Muscle of leg (tissue), 11 donors: ENCODE results near the gene COL25A1. TPM values are rescaled to one million over a fixed set of nuclear protein-coding genes. Genes with fewer than 3 reads are reported as not detected.

Experiments
- DNase-seq: peaks from one replicate; pipeline ENCODE4 v3.0.0; 2013
- H3K27ac ChIP-seq: one replicate; pipeline ENCODE4 v1.5.1; 2013; ENCODE audit warnings: mild to moderate bottlenecking, low read length, control low read depth
- H3K27me3 ChIP-seq: one replicate; pipeline ENCODE4 v1.6.1; 2013; ENCODE audit warnings: low read length; ENCODE audit not compliant: control insufficient read depth, insufficient read depth
- H3K36me3 ChIP-seq: one replicate; pipeline ENCODE4 v1.6.1; 2013; ENCODE audit warnings: low read length; ENCODE audit not compliant: control insufficient read depth, insufficient read depth
- H3K4me1 ChIP-seq: one replicate; pipeline ENCODE4 v1.6.1; 2013; ENCODE audit warnings: low read length; ENCODE audit not compliant: control insufficient read depth, insufficient read depth
- H3K4me3 ChIP-seq: one replicate; pipeline ENCODE4 v1.5.1; 2013; ENCODE audit warnings: low read length, control low read depth
- H3K9me3 ChIP-seq: replicated peaks from 2 replicates; pipeline ENCODE4 v1.6.1; 2013; ENCODE audit warnings: low read depth, low read length; ENCODE audit not compliant: control insufficient read depth
- whole genome bisulfite sequencing: methylation state at CpG from one replicate; pipeline ENCODE4 v1.1.5; 2013; ENCODE audit warnings: missing lambda C conversion rate; ENCODE audit not compliant: insufficient coverage; 5-methylcytosine and 5-hydroxymethylcytosine counted together
- polyA plus RNA-seq, 8 donors: library from polyadenylated mRNA; unstranded; fragments of 120-200 nt; gene quantifications; one replicate each; pipeline versions ENCODE4 v1.2.1 to v1.2.3, GENCODE V29; 2013; ENCODE audit warnings: inconsistent platforms in 1 of 8, low replicate concordance in 1 of 8; ENCODE audit not compliant: insufficient read length in 8 of 8, insufficient read depth in 1 of 8
- total RNA-seq: library from RNA; stranded (reverse); fragments of 120-200 nt; gene quantifications from one replicate; pipeline ENCODE4 v1.2.4, GENCODE V29; 2013

Gene COL25A1
- total and polyA plus RNA-seq, 9 donors = 4.5 to 9.7 (median 5.6) TPM

DNA sequence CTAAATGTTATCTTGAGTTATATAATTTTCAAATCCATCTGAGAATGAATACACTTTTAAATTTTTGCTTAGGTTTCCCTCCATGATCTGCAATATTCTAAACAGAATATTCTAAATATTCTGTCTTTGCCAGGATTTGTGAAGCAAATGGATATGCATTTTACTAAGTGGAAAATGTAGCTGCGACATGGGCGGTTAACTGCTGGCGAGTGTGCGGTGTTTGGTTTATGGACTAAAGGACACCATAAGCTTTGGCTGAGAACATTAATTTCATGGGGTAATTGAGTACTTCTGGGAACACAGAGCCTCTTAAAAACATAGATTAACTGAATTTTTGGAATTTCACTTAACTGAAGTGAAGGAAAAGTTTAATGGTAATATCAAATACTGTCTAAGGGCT is 385.8 kb downstream of the COL25A1 start:
- H3K27ac ChIP-seq = no peak overlapping the region
- WGBS = 100% methylated on average over 2 of the region's 4 CpGs
- H3K9me3 ChIP-seq = no peaks in the 10 kb centered on the region
- H3K4me3 ChIP-seq = no peak overlapping the region
- DNase-seq = peak; percentile 22
- H3K27me3 ChIP-seq = no peaks in the 10 kb centered on the region
- peaks cover 3% of the 10 kb centered on the region for H3K4me1 ChIP-seq
- no peaks in the 10 kb centered on the region for H3K36me3 ChIP-seq

DNA sequence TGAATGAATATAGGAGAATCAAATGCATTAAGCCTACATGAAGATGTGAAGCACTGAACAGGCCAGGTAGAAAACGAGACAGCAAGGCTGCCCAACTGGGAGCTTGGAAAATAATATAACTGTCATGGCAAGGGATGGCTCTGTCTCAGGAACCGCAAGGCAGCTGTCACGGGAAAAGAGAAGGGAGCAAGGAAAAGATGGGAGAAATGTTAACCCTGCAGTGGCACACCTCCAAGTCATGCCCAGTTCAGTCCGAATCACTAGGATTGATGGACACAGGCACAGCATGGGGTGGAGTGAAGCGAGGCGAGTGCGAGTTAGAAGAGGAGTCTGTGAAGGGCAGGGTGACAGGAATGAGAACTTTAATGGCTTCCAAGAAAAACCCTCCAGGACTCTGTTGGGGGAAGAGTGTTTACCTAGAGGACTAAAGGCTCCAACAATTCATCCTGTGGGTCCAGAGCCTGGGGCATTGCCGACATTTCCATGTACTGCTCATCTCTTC is 395.5 kb downstream of the COL25A1 start:
- WGBS = 86% methylated on average over 7 of the region's 8 CpGs

DNA sequence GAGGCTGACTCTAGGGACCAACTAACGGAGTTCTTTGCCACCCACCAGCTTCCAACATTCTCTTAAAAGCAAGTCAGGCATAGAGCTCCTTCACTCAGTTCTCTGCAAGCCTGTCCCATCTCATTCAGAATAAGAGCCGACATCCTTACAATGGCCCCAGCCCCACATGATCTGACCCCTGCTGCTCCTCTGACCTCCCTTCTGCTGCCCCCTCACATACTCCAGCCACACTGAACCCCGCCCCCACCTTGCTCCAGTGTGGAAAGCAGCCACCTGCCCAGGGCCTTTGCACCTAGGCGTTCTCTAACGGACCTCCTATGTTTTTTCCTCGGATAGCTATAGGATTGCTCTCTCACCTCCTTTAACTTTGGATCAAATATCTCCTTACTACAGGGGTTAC is 396.5 kb downstream of the COL25A1 start:
- Histone ChIP-seq H3K4me1 (peaks cover 2% of the 10 kb centered on the region), H3K4me3 (no peak overlapping the region), H3K27ac (no peak overlapping the region), H3K9me3 (no peaks in the 10 kb centered on the region), H3K36me3 (no peaks in the 10 kb centered on the region), H3K27me3 (peaks cover 8% of the 10 kb centered on the region)
- DNase-seq = no peak
- WGBS = 83% methylated on average over 6 of the region's 6 CpGs

More for the DNA sequence above, 395.5 kb downstream of the COL25A1 start:
- Histone ChIP-seq H3K36me3 (no peaks in the 10 kb centered on the region), H3K4me1 (peaks cover 2% of the 10 kb centered on the region), H3K27ac (no peak overlapping the region), H3K27me3 (peaks cover 8% of the 10 kb centered on the region), H3K4me3 (no peak overlapping the region), H3K9me3 (no peaks in the 10 kb centered on the region)
- DNase-seq = no peak

DNA sequence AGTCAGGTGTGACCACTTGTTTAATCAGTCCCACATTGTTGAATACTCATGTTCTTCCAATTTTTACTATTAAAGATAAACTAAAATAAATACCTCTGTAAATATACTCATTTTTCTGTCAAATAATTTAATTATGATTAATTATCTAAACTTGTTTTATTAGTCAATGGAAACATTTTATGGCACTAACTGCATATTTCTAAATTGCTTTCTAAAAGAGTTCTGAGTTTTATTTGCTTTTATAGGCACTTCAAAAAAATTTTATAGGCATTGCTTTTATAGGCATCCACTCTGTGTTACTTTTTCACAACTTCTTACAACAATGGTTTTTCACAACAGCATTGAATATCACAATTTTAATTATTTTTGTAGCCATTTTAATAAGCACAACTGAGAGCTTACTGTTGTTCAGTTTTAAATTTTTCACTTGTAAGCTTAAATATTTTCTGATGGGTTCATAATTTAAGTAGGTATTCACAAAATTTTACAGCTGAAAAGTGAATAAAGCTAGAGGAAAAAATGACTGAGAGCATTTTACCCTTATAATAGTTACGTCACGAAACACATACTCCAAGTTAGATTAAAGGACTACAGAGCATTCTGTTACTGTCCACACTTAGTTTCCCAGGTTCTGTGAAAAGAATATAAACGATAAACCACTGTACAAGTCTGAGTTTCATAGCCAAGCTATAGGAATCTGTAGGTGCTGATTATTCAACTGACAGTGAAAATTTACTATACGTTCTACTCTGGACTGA is 398.8 kb downstream of the COL25A1 start:
- Histone ChIP-seq H3K27ac (no peak overlapping the region), H3K4me3 (no peak overlapping the region), H3K27me3 (peaks cover 8% of the 10 kb centered on the region), H3K4me1 (peaks cover 2% of the 10 kb centered on the region), H3K9me3 (no peaks in the 10 kb centered on the region), H3K36me3 (no peaks in the 10 kb centered on the region)
- no peak for DNase-seq
- WGBS = no CpG with 5 or more reads among the region's 4 CpGs

DNA sequence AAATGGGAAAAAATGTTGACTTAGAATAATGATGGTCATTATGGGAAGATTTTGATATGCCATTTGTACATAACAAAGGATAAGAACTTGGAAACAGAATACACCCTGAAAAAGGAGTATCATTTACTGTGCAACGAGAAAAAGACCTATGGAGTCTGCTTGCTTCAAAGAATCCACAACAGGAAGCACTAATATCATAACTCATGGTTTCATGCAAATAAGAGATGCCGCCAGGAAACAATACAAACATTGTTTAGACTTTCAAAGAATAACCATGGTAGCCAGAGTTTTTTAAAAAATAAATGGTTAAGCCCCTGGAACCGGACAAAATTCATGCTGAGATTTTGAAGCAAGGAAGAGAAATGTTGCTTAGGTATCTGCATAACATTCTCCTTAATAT is 399.7 kb downstream of the COL25A1 start:
- peaks cover 8% of the 10 kb centered on the region for H3K27me3 ChIP-seq
- WGBS = no CpG with 5 or more reads among the region's 3 CpGs
- no peak overlapping the region for H3K27ac ChIP-seq
- DNase-seq = no peak
- H3K4me3 ChIP-seq = no peak overlapping the region
- H3K36me3 ChIP-seq = no peaks in the 10 kb centered on the region
- H3K9me3 ChIP-seq = no peaks in the 10 kb centered on the region
- H3K4me1 ChIP-seq = peaks cover 2% of the 10 kb centered on the region

DNA sequence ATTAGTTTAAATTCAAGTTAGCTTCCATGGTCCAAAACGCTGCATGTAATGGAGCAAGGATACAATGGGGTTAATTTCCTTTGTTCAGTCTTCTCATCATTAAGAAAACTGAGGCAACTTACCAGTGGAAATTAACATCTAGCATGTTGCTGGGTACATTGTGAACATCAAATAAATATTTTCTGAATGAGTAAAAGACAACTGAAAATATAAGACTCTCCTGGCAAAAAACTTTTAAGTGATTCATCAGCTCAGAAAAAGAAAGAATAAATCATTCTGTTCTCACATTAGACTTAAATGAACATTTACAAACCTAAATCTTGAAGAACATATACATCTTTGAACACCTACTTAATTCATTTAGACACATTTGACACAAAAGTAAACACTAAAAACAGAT is 401.2 kb downstream of the COL25A1 start:
- no peak overlapping the region for H3K4me3 ChIP-seq
- H3K4me1 ChIP-seq = no peaks in the 10 kb centered on the region
- H3K9me3 ChIP-seq = no peaks in the 10 kb centered on the region
- no peak overlapping the region for H3K27ac ChIP-seq
- no CpG with 5 or more reads among the region's 1 CpG for WGBS
- no peak for DNase-seq
- H3K36me3 ChIP-seq = no peaks in the 10 kb centered on the region
- H3K27me3 ChIP-seq = peaks cover 5% of the 10 kb centered on the region

DNA sequence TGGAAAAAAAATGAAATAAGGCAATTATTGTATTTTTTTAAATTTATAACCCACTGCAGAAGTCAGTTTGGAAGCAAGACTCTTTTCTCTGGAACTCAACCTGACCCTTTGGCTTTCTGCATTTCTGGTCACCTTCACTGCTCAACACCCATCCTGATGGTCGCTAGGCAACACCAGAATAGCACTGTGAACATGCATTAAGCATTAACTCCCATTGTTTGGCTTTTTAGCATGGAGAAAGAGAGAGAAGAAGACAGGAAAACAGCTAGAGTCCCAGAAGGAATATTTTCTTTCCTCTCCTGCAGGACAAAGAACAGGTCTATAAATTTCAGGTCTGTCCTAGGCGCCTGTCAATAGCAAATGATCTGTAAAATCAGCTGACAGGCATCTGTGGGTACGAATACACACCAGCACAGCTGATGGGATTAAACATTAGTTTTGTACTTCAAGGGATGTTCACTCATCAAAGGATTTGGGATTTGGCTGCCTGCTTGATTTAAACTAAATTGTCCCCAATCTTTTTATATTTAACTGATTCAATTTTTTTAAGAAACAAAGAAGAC is 402.4 kb downstream of the COL25A1 start:
- Histone ChIP-seq H3K36me3 (no peaks in the 10 kb centered on the region), H3K27me3 (no peaks in the 10 kb centered on the region), H3K4me1 (no peaks in the 10 kb centered on the region), H3K27ac (no peak overlapping the region), H3K4me3 (no peak overlapping the region), H3K9me3 (no peaks in the 10 kb centered on the region)
- DNase-seq = no peak
- WGBS = 60% methylated on average over 1 of the region's 3 CpGs

DNA sequence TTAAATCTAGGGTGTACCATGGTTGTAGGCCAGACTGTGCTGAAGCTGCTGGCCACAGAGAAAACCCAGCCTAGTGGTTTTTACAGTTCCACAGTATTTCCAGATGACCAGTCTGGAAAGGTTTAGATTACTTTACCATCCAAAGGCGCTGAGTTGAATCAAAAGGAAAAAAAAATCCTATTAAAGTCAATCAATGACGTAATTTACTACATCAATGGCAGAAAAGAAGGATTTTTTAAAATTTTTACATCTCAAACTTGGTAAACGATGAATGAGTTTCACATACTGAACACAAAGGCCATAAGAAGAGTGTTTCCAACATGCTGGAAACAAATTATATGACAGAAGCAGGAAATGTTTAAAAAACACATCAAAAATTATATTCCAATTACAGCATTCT is 409.0 kb downstream of the COL25A1 start:
- no peaks in the 10 kb centered on the region for H3K27me3 ChIP-seq
- no peak overlapping the region for H3K27ac ChIP-seq
- no CpG with 5 or more reads among the region's 3 CpGs for WGBS
- DNase-seq = peak; percentile 72
- no peaks in the 10 kb centered on the region for H3K36me3 ChIP-seq
- peaks cover 2% of the 10 kb centered on the region for H3K4me1 ChIP-seq
- no peak overlapping the region for H3K4me3 ChIP-seq
- H3K9me3 ChIP-seq = no peaks in the 10 kb centered on the region

DNA sequence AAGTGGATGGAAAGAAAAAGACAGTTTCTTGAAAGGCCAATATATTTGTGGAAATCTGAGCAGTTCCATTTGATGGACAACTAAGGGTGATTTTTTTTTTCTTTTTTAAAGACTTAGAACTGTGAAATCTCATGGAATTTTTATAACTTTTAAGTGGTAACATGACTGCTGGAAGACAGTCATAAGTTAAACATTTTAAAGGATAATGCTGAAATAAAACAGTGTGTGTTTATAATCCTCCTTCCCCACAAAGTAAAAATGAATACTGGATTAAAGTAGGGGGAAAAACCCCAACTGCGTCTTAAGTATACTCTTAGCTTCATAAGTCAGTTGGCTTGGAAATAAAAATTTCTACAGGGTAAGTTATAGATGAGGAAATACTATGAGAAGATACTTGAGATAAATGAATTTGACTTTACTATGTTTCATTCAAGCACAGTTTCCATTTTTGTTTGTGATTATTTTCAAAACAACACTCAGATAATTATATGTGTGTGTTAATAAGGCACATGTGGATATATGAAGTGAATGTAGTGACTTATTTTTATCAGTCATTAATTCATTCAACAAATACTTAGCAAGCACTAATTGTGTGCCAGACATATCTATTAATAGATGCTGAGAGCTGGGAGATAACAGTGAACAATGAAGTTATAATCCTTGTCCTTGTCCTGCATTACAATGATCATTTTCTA is 410.4 kb downstream of the COL25A1 start:
- no peak overlapping the region for H3K4me3 ChIP-seq
- no peaks in the 10 kb centered on the region for H3K27me3 ChIP-seq
- no peaks in the 10 kb centered on the region for H3K9me3 ChIP-seq
- H3K27ac ChIP-seq = no peak overlapping the region
- no peak for DNase-seq
- peaks cover 2% of the 10 kb centered on the region for H3K4me1 ChIP-seq
- no peaks in the 10 kb centered on the region for H3K36me3 ChIP-seq
- WGBS = no CpG with 5 or more reads among the region's 1 CpG

DNA sequence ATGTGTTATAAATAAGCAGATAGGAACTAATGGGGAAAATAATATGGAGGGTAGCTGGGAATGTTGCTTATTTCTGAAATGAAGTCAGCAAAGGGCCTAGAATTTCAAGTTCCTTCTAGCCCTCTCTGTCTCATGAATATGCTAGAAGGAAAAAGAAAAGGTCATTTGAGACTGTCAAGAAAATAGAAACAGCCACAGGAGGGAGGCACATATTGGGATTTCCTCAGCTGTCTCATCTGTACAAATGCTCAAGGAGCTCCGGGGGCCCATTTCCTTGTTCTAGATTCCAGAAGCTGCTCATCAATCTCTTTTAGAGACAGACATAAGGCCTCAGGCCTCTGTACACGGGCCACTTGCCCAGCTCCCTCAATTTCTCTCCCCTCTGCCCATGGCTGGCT is 412.0 kb downstream of the COL25A1 start:
- WGBS = 19% methylated on average over 2 of the region's 2 CpGs
- H3K27me3 ChIP-seq = no peaks in the 10 kb centered on the region
- no peak overlapping the region for H3K27ac ChIP-seq
- H3K36me3 ChIP-seq = no peaks in the 10 kb centered on the region
- H3K4me1 ChIP-seq = peaks cover 2% of the 10 kb centered on the region
- H3K4me3 ChIP-seq = no peak overlapping the region
- H3K9me3 ChIP-seq = no peaks in the 10 kb centered on the region
- no peak for DNase-seq
